NCI-H2029 (cell line): Measurements from ENCODE around the gene PPL.

Experiments
- DNase-seq: peaks from one replicate; lab custom pipeline; 2025; lab: John Stamatoyannopoulos, UW

PPL gene

GRCh38 chr16:4888428-4889135 lies 48.4 kb downstream of the PPL start:
- DNase-seq, result no peak

- no peak for DNase-seq
Measured at GRCh38 chr16:4886151-4886550, 50.8 kb downstream of the PPL start.

- no peak for DNase-seq
Measured at GRCh38 chr16:4884972-4885874, 51.7 kb downstream of the PPL start.

- no peak for DNase-seq
Measured at GRCh38 chr16:4884209-4884608, 52.7 kb downstream of the PPL start.

GRCh38 chr16:4883501-4883900 lies 53.4 kb downstream of the PPL start:
- no peak for DNase-seq

- peak; percentile 96 for DNase-seq
Measured at GRCh38 chr16:4882633-4883285, 54.2 kb downstream of the PPL start.

- no peak for DNase-seq
Measured at GRCh38 chr16:4882000-4882632, 54.8 kb downstream of the PPL start.

GRCh38 chr16:4880006-4880580 lies 56.9 kb downstream of the PPL start:
- no peak for DNase-seq

- no peak for DNase-seq
Measured at GRCh38 chr16:4879049-4879448, 57.9 kb downstream of the PPL start.

- no peak for DNase-seq
Measured at GRCh38 chr16:4877380-4877685, 59.6 kb downstream of the PPL start.

GRCh38 chr16:4876646-4877379 lies 60.1 kb downstream of the PPL start:
- DNase-seq, result no peak

GRCh38 chr16:4874666-4875065 lies 62.3 kb downstream of the PPL start:
- no peak for DNase-seq

GRCh38 chr16:4873091-4873490 lies 63.9 kb downstream of the PPL start:
- no peak for DNase-seq

- DNase-seq, result no peak
Measured at GRCh38 chr16:4871071-4871470, 65.9 kb downstream of the PPL start.

- DNase-seq, result no peak
Measured at GRCh38 chr16:4870138-4870671, 66.7 kb downstream of the PPL start.

GRCh38 chr16:4869147-4869805 lies 67.7 kb downstream of the PPL start:
- no peak for DNase-seq

GRCh38 chr16:4868535-4868934 lies 68.4 kb downstream of the PPL start:
- no peak for DNase-seq

- no peak for DNase-seq
Measured at GRCh38 chr16:4868026-4868425, 68.9 kb downstream of the PPL start.

GRCh38 chr16:4866586-4866985 lies 70.4 kb downstream of the PPL start:
- no peak for DNase-seq

GRCh38 chr16:4865231-4865860 lies 71.6 kb downstream of the PPL start:
- DNase-seq, result no peak
